Amniotic epithelial cell (primary cell): ENCODE results near the gene B3GAT1.

Source experiments
- DNase-seq: peaks from one replicate; pipeline ENCODE4 v3.0.0-alpha.2; 2010; ENCODE audit warnings: low read depth

B3GAT1 gene

GRCh38 chr11:134441281-134441680 is 29.2 kb upstream of the B3GAT1 start:
- no peak for DNase-seq

GRCh38 chr11:134440851-134441250 is 28.8 kb upstream of the B3GAT1 start:
- DNase-seq = no peak

DNA sequence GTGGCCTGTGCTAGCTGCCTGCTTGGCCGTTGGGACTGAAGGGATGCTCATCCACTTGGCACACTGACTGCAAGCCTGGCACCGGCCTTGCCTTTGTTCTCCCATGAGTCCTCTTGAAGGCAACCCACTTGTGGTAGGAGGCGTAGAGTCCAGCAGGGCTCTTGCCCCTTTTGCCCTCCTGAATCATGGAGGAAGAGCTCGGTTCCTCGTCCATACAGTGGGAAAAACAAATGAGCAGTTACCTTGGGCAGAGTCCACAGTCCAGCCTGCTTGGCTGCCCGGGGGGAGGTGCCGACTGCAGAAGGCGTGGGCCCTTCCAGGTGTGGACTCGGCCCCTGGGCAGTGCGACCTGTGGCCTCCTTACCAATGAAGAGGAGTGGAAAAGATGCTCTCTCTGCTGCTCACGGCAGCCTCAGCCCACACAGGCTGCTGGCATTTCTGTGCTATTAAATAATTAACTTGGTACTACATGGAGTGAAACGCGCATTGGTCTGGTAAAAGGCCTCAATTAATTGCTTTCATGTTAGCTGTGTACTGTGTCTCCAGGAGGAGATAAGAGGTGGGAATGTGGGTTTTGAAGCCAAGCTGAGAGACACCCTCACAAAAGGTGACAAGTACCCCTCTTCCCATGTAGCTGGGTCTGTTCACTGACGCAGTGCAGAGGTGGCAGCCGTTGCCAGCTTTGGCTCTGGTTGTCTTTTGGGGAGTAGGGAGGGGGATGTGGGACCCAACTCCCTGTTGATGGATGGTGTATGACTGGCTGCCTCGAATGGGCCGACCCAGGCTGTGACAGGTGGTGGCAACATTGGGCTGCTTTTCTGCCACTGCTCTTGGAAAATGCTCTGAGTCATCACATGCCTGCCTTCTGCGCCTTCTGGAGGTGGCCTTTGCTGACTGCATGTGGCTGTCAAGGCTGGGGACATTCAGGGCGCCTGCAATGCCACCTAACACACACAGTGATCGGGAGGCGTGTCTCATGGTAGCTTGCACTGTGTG is 26.8 kb upstream of the B3GAT1 start:
- DNase-seq = no peak

DNA sequence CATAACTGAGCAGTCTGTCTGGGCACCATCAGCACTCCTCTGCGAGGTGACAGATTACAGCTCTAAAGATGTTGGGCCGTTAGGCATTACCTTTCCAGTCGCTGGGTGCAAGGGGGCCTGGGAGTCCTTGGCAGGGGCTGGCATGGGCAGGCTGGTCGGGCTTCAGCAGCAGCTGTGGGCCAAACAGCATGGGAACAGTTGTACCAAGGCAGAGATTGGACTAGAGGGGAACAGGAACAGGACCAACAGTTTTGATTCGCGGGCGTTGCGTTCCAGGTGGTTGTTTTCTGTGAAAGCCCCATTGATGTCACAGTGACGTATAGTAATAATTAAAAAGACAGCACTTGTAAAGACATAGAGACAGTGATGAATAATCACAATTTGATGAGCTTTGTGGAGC is 25.8 kb upstream of the B3GAT1 start:
- DNase-seq = no peak

- no peak for DNase-seq
These were observed 24.7 kb upstream of the B3GAT1 start for GRCh38 chr11:134436781-134437180.

DNA sequence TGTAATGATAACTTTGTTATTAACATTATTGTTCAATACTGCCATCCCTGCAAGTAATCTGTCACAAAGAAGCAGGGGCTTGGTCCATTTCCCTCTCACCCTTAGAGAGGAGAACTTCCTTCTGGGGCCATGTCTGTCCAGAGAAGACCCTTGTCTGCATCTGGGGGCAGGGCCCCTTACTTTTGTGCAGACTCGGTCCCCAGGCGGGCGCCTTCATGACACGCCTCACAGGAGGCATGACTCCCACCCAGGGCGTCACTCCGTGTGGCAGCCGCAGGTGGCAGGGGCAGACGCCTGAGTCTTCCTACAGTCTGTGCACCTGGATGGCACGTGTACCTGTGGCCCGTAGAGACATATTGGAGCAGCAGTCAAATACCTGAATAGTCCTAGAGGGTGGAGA is 21.8 kb upstream of the B3GAT1 start:
- no peak for DNase-seq

DNA sequence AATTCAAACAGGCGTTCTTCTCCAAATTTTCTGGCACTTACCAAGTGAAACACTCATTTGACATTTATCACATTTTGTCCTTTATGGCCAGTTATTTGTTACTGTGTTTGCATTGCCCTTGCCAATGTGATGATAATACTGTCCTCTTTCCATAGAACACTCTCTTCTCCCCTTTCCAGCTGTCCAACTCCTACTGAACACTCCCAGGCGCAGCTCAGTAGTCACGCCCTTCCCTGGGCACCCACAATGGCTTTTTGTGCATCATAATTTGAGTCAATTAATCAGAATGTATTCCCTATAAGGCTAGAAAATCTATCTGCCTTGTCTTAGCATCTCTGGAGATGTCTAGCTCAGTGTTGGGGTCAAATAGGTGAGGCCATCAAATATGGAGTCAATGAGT is 21.2 kb upstream of the B3GAT1 start:
- DNase-seq = no peak

- DNase-seq = no peak
These were observed 20.7 kb upstream of the B3GAT1 start for GRCh38 chr11:134432776-134433175.

- no peak for DNase-seq
These were observed 17.1 kb upstream of the B3GAT1 start for GRCh38 chr11:134429106-134429505.

DNA sequence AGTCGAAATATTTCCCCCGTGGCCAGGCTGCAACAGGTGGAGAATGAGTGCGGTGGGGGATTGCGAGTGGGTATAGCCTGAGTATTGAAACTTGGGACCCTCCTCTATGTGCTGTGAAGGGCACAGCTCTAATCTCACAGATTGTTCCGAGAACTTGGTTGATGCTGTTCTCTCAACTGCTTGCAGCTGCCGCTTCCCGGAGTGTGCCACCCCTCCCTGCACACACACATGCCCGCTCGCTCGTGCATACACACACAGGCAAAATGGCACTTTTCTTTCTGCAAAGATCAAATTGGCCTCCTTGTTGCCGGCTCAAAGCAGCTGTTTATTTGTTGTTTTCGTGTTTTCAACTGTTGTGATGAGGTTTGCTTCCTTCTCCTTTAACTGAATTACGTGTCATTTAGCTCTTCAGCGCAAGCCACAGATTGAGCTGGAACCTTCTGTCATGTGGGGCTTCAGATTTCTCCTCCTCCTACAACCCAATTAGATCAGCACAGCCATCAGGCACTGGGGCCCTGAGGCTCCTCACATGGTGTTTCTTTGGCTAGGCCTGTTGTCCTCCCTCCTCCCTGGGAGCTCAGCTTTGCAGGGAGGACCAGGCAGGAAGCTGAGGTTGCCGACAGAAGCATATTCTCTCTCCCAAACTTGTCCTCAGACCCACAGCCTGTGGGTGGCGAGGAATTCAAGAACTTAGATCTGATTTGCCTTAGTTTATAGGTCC is 13.9 kb upstream of the B3GAT1 start:
- DNase-seq = no peak

DNA sequence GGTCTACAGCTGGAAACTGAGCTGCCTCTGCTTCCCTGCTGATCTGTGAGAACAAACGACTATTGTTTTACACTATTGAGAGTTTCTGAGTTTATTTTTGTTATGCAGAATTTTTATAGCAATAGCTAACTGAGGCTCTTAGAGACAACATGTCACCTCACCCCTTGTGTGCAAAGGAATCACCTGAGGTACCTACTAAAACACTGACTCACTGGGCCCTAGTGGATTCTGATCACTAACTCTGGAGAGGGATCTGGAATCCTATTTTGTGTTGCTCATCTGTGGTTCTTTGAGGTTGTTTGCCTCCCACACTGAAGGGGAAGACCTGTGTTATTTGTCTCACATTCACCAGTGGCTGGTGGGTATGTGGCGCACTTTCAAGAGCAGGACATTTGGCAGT is 13.4 kb upstream of the B3GAT1 start:
- DNase-seq = no peak

GRCh38 chr11:134423106-134423505 is 11.1 kb upstream of the B3GAT1 start:
- no peak for DNase-seq

- DNase-seq = no peak
These were observed 6.1 kb upstream of the B3GAT1 start for GRCh38 chr11:134417871-134418840.

DNA sequence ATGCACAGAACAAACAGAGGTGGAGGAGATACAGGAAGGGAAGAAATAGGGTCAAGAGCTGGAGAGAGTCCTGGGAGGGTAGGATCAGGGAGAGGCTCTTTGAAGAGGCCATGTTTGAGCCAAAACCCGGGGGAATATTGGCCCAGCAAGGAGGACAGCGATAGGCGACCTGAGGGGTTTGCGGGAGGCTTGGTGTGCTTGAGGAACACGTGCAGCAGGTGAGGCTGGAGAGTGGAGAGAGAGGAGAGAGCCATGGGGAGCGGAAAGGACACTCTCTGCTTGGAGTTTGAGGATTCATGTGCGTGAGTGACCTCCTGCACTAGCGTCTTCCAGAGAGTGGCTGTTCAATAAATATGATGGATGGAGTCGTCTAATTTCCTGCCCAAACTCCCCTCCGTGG is 4.7 kb upstream of the B3GAT1 start:
- no peak for DNase-seq

DNA sequence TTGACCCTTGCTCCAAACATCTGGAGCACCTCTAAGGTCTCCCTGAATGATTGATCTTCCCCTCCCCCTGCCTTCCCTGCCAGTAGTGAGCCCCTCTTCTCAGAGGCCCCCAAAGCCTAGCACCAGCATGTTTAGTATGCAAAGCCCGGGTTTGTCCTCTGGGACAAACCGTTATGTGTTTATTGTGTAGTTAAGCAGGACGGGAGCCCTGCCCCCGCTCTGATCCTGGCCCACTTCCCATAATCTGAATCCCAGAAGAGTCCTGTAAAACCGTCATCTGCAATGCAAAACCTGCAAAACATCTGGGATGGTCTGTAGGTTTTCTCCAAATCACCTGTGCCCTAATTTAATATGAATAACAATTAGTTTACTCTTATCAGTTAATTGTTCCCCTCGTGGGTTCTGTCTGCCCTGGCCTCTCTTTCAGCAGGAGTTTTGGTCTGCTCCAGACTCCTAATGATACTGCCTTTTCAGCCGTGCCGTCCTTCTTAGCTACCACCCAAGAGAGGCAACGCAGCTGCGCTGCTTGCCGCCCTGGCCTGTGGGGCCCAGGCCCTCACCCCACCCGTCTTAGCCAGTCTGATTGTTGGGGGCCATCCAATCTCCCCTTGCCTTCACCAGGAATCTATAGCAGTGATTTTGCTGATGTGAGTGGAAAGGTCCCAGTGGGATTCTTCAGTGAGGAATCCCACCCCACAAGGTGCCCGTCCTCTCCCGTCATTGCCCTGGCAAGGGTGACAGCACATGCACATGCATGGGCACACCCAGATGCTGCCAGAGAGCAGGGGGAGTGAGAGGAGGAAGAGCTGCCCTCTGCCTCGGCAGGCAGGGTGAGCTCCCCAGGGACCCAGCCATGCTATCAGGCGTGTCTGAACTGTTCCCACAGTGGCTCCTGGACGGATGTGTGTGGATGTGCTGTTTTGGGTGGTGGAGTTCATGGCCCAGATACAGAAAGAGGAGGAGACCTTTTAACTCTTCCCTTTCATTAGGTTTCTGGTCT is 3.0 kb upstream of the B3GAT1 start:
- DNase-seq = no peak

GRCh38 chr11:134413826-134414731 is 2.0 kb upstream of the B3GAT1 start:
- DNase-seq = no peak

DNA sequence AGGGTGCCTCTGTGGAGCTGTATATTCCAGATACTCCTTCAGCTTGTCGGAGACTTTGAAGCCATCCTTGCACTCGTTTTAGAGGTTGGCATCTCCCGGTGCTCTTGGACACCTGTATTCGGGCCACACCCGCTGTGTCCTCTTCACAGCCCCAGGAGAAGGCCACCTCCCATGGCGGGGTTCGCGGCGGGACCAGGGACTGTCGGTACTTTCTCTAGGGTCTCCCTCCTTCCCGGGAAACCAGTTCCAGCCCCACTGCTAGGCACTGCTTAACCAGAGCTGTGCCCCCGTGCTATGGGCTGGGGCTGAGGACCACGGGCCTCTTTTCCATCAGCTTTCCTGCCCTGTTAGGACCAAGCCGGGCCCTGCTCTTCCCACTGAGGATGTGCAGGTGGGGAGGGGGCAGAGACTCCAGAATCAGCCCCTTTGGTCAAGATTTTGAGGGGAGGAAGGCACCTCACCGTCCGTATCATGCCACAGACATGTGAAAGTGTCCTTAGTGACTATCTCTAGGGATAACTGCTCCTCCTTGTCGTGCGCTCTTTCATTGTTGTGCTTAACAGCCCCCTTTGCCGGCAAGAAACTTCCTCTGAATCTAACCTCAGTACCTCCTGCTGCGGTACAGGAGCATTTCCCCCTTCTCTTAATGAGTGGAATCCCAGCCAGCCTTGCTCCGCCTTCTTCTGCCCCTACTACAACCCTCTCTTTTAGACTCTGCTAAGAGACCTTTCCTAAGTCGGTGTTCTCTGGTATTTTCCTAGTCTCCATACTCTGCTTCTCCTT is 1.2 kb upstream of the B3GAT1 start:
- DNase-seq = no peak

DNA sequence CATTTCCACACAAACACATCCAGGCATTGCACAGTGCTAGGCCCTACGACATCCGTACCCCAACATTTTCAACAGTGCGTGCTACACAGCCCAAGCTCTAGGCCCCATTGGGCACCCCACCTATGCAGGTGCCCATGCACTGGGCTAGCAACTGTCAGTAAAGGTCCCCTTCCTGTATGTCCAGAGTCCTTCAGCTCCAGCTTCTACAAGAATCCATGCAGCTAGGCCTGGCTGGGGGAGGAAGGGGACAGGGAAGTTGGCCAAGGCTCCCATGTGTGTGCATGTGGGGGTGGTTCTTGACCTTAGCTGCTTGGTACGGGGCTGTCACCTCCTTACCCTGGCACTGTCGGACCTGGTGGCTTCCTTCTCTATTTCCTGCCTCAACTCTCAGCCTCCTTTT is 1.3 kb downstream of the B3GAT1 start:
- no peak for DNase-seq
